Keratinocyte (primary cell): ENCODE measurements around the gene CHPF. TPM values are rescaled to one million over a fixed set of nuclear protein-coding genes. Genes with fewer than 3 reads are reported as not detected.

ENCODE experiments used
- DNase-seq: peaks from one replicate; pipeline ENCODE4 v3.0.0-alpha.2; 2011; ENCODE audit warnings: low read depth, missing footprints, low spot score
- FAIRE-seq: peaks from 2 replicates; lab custom pipeline; 2011; peaks lifted over from hg19 to GRCh38; lab: Jason Lieb, UNC
- H2AFZ ChIP-seq: 2 replicates; pipeline ENCODE4 v1.6.0; 2012; ENCODE audit warnings: low read length, control low read depth, inconsistent platforms; ENCODE audit not compliant: control insufficient read depth
- H3K27ac ChIP-seq: 2 replicates; pipeline ENCODE4 v1.5.1; 2011; ENCODE audit warnings: low read length; ENCODE audit not compliant: control insufficient read depth, insufficient read depth
- H3K27me3 ChIP-seq: 3 replicates; pipeline ENCODE4 v1.6.0; 2011; ENCODE audit warnings: low read length; ENCODE audit not compliant: control insufficient read depth, insufficient read depth; ENCODE audit errors: extremely low read depth
- H3K36me3 ChIP-seq, 2 experiments: 2 replicates in 1 of 2; 3 replicates in 1 of 2; pipeline ENCODE4 v1.5.1; 2011; ENCODE audit warnings: low read length in 2 of 2, mild to moderate bottlenecking in 1 of 2; ENCODE audit not compliant: control insufficient read depth in 2 of 2, insufficient read depth in 2 of 2; ENCODE audit errors: extremely low read depth in 1 of 2
- H3K4me1 ChIP-seq: 3 replicates; pipeline ENCODE4 v1.5.1; 2011; ENCODE audit warnings: low read length; ENCODE audit not compliant: control insufficient read depth, insufficient read depth; ENCODE audit errors: extremely low read depth
- H3K4me2 ChIP-seq: 3 replicates; pipeline ENCODE4 v1.6.0; 2011; ENCODE audit warnings: low read depth, low read length; ENCODE audit not compliant: control insufficient read depth, insufficient read depth; ENCODE audit errors: extremely low read depth
- H3K4me3 ChIP-seq, 3 experiments: fragments of 200-600 bp in 1 of 3; sonication (generic) in 1 of 3; 2 replicates in 2 of 3; 3 replicates in 1 of 3; pipeline ENCODE4 v1.5.1; 2011 to 2016; ENCODE audit warnings: low read length in 3 of 3, mild to moderate bottlenecking in 3 of 3, control low read depth in 2 of 3, inconsistent platforms in 1 of 3, low read depth in 1 of 3, mixed read lengths in 1 of 3, mixed run types in 1 of 3, moderate library complexity in 1 of 3; ENCODE audit not compliant: control insufficient read depth in 2 of 3, insufficient read depth in 2 of 3; ENCODE audit errors: extremely low read depth in 1 of 3
- H3K79me2 ChIP-seq: 2 replicates; pipeline ENCODE4 v1.6.0; 2012; ENCODE audit warnings: low read length; ENCODE audit not compliant: control insufficient read depth, insufficient read depth
- H3K9ac ChIP-seq: 3 replicates; pipeline ENCODE4 v1.6.0; 2011; ENCODE audit warnings: low read length; ENCODE audit not compliant: control insufficient read depth, insufficient read depth; ENCODE audit errors: extremely low read depth
- H3K9me1 ChIP-seq: 3 replicates; pipeline ENCODE4 v1.6.0; 2011; ENCODE audit warnings: low read length; ENCODE audit not compliant: control insufficient read depth, insufficient read depth; ENCODE audit errors: extremely low read depth
- H3K9me3 ChIP-seq: 2 replicates; pipeline ENCODE4 v1.5.1; 2012; ENCODE audit warnings: low read depth, low read length; ENCODE audit not compliant: control insufficient read depth
- H4K20me1 ChIP-seq: 3 replicates; pipeline ENCODE4 v1.6.0; 2011; ENCODE audit warnings: low read length; ENCODE audit not compliant: control insufficient read depth, insufficient read depth; ENCODE audit errors: extremely low read depth
- EZH2 ChIP-seq: IDR thresholded peaks from one replicate; pipeline ENCODE4 v1.6.1; 2012; ENCODE audit warnings: inconsistent platforms, mild to moderate bottlenecking, low read length, moderate library complexity
- dilution Hi-C: fragments of 300-500 bp; cut with MboI; formaldehyde crosslinking; loops from one replicate; pipeline ENCODE4 v1.7.0; 2020; ENCODE audit warnings: low sequenced_read_pairs; ENCODE audit not compliant: extremely low pct_ligation_motif_present
- polyA plus RNA-seq, 5 experiments: library from polyadenylated mRNA; depleted of rRNA in 3 of 5; stranded (reverse) in 3 of 5; stranded (forward) in 1 of 5; unstranded in 1 of 5; fragments of >200 nt; gene quantifications; 1 replicate in 1 of 5; 2 replicates in 3 of 5; 3 replicates in 1 of 5; pipeline versions ENCODE4 v1.2.1 to v1.2.3, GENCODE V29; 2011 to 2012; ENCODE audit warnings: missing spikeins in 2 of 5, low read depth in 1 of 5, low replicate concordance in 1 of 5
- TF ChIP-seq, protein P1 (sequence below), 3 experiments: IDR thresholded peaks in 1 of 3; conservative IDR thresholded peaks in 1 of 3; optimal IDR thresholded peaks in 1 of 3; 2 replicates in 2 of 3; 3 replicates in 1 of 3; pipeline versions ENCODE3 to v1.5.1; 2011; ENCODE audit warnings: low read length in 3 of 3, mild to moderate bottlenecking in 3 of 3, moderate library complexity in 2 of 3, control low read depth in 1 of 3, inconsistent platforms in 1 of 3; ENCODE audit not compliant: insufficient read depth in 2 of 3; ENCODE audit errors: extremely low read depth in 1 of 3

CHPF gene
- polyA plus RNA-seq, 1 donor (not counting 4 experiments of a cell fraction or from before 2014, with no cell fraction given), result 24.4 TPM

DNA sequence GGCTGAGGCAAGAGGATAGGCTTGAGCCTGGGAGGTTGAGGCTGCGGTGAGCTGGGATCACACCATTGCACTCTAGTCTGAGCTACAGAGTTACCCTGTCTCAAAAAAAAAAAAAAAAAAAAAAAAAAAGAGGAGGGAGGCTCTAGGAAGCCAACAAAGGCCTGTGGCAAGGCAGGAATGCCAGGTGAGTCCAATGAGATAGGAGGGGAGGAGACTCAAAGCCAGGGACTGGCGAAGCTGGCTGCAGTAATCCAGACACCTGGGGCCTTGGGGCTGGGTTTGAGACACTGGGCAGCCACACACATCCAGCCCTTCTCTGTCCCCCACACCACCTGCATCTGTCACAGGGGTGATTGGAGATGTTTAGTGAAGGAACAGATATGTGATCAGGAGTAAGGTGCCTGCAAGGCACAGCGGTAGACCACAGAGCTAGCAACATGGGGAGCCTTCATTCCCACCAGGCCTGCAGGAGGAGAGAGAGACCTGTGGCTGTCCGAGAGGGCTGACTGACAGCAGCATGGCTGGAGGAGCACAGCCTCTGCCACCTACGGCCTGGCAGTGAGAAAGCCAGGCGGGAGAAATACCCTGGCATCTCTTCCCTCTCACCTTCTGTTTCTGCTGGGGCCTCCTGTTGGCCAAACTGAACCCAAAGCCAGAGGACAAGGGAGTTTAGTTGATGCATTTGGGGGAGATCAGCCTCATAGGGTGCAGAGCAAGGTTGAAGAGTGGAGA, 9.5 kb downstream of the CHPF start:
- H3K79me2 ChIP-seq, result peaks cover 2% of the 10 kb centered on the region
- peaks cover 4 to 5% of the 10 kb centered on the region in 2 experiments for H3K36me3 ChIP-seq
- peaks cover 17% of the 10 kb centered on the region for H3K27me3 ChIP-seq
- H4K20me1 ChIP-seq, result peaks cover 3% of the 10 kb centered on the region
- H3K4me1 ChIP-seq, result peaks cover 10% of the 10 kb centered on the region
- FAIRE-seq (no peak), DNase-seq (no peak)
- TF ChIP-seq, protein P1, sequence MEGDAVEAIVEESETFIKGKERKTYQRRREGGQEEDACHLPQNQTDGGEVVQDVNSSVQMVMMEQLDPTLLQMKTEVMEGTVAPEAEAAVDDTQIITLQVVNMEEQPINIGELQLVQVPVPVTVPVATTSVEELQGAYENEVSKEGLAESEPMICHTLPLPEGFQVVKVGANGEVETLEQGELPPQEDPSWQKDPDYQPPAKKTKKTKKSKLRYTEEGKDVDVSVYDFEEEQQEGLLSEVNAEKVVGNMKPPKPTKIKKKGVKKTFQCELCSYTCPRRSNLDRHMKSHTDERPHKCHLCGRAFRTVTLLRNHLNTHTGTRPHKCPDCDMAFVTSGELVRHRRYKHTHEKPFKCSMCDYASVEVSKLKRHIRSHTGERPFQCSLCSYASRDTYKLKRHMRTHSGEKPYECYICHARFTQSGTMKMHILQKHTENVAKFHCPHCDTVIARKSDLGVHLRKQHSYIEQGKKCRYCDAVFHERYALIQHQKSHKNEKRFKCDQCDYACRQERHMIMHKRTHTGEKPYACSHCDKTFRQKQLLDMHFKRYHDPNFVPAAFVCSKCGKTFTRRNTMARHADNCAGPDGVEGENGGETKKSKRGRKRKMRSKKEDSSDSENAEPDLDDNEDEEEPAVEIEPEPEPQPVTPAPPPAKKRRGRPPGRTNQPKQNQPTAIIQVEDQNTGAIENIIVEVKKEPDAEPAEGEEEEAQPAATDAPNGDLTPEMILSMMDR (optimal IDR thresholded peaks at IDR 0.05 in 1 of 3, IDR thresholded peaks at IDR 0.05 in 1 of 3, conservative IDR thresholded peaks at IDR 0.05 in 1 of 3; ENCODE audit: extremely low read depth in 1 of 3, insufficient read depth in 2 of 3, low read length in 3 of 3), result no peak
- no peak for TF ChIP-seq EZH2
- H3K9me1 ChIP-seq, result no peaks in the 10 kb centered on the region
- H3K4me3 ChIP-seq, result no peak overlapping the region
- H2AFZ ChIP-seq, result no peak overlapping the region
- no peak overlapping the region for H3K27ac ChIP-seq
- H3K9me3 ChIP-seq, result no peaks in the 10 kb centered on the region
- no peak overlapping the region for H3K9ac ChIP-seq
- no peak overlapping the region for H3K4me2 ChIP-seq
- dilution Hi-C loops, result no loop called here

DNA sequence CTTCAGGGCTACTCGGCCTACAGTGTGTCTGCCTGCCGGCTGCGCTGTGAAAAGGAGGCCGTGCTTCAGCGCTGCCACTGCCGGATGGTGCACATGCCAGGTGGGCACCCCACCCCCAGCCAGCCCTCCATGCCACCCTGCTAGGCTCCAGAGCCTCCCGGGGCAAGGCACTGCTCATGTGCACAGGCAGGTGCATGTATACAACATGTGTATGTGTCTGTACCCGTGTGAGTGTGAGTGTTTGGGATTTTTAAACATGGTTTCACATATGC, 11.3 kb downstream of the CHPF start:
- no peak overlapping the region for H2AFZ ChIP-seq
- no peaks in the 10 kb centered on the region for H4K20me1 ChIP-seq
- no peaks in the 10 kb centered on the region for H3K79me2 ChIP-seq
- dilution Hi-C loops, result no loop called here
- peaks cover 30% of the 10 kb centered on the region for H3K27me3 ChIP-seq
- peaks cover 2% of the 10 kb centered on the region for H3K4me1 ChIP-seq
- H3K4me2 ChIP-seq, result no peak overlapping the region
- no peaks in the 10 kb centered on the region for H3K36me3 ChIP-seq
- no peak for TF ChIP-seq EZH2
- TF ChIP-seq, protein P1 (optimal IDR thresholded peaks at IDR 0.05 in 1 of 3, IDR thresholded peaks at IDR 0.05 in 1 of 3, conservative IDR thresholded peaks at IDR 0.05 in 1 of 3; ENCODE audit: extremely low read depth in 1 of 3, insufficient read depth in 2 of 3, low read length in 3 of 3), result no peak
- no peaks in the 10 kb centered on the region for H3K9me3 ChIP-seq
- DNase-seq (no peak), FAIRE-seq (no peak)
- H3K27ac ChIP-seq, result no peak overlapping the region
- H3K4me3 ChIP-seq, result no peak overlapping the region
- no peaks in the 10 kb centered on the region for H3K9me1 ChIP-seq
- no peak overlapping the region for H3K9ac ChIP-seq
